Airway epithelial cell (primary cell): ENCODE measurements around the gene SNX21. TPM values are rescaled to one million over a fixed set of nuclear protein-coding genes. Genes with fewer than 3 reads are reported as not detected.

Experiments
- total RNA-seq: library from RNA; depleted of rRNA; stranded (reverse); fragments of >200 nt; gene quantifications from 2 replicates; pipeline ENCODE4 v1.2.3, GENCODE V29; 2015

SNX21 gene
- 23.2 and 37.3 TPM in 2 replicates for total RNA-seq

GRCh38 chr20:45833030-45833882, at the start of gene SNX21:
Gene SNX21, plus strand, starts transcription at chr20:45833799. Its CDS starts 121 bp downstream, at chr20:45833920.

GRCh38 chr20:45812157-45813005, 21.2 kb upstream of the SNX21 start, which contains the start of gene UBE2C:
Gene UBE2C, plus strand, starts transcription at chr20:45812644. Its CDS starts 52 bp downstream, at chr20:45812696.

GRCh38 chr20:45827030-45827652, 6.5 kb upstream of the SNX21 start, which contains the start of gene TNNC2:
Gene TNNC2, minus strand, starts transcription at chr20:45827312. Its CDS starts 64 bp downstream, at chr20:45827248.

GRCh38 chr20:45857114-45857881, 23.7 kb downstream of the SNX21 start, which contains the start of the genes ACOT8 and ZSWIM3:
Gene ACOT8, minus strand, starts transcription at chr20:45857392. Its CDS starts 77 bp downstream, at chr20:45857315.
Gene ZSWIM3, plus strand, starts transcription at chr20:45857614. Its CDS starts 212 bp downstream, at chr20:45857826.

GRCh38 chr20:45880988-45881788, 47.6 kb downstream of the SNX21 start, which contains the start of gene ZSWIM1:
Gene ZSWIM1, plus strand, starts transcription at chr20:45881227. Its CDS starts 1,366 bp downstream, at chr20:45882593.

DNA sequence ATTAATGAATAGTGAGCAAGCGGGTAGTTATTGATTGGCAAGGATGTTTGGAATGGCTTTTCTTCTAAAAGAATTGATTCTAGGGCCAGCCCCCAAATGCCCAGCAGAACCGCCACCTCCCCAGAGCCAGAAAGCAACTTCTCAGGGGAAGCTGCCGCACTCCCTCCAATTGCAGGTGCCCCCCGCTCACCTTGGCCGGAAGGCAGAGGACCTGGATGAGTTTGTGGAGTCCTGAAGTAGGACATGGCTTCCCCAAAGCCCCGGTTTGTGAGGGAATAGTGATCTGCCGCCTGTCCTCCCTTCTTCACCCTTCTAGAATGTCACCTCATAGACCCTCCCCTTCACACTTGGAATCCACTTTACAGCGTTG, 53.7 kb downstream of the SNX21 start, which contains the start of gene SPATA25:
Gene SPATA25 (minus strand): TSS at position 277 of the 370 bp plus-strand sequence. CDS start 32 bp downstream, at position 245.

DNA sequence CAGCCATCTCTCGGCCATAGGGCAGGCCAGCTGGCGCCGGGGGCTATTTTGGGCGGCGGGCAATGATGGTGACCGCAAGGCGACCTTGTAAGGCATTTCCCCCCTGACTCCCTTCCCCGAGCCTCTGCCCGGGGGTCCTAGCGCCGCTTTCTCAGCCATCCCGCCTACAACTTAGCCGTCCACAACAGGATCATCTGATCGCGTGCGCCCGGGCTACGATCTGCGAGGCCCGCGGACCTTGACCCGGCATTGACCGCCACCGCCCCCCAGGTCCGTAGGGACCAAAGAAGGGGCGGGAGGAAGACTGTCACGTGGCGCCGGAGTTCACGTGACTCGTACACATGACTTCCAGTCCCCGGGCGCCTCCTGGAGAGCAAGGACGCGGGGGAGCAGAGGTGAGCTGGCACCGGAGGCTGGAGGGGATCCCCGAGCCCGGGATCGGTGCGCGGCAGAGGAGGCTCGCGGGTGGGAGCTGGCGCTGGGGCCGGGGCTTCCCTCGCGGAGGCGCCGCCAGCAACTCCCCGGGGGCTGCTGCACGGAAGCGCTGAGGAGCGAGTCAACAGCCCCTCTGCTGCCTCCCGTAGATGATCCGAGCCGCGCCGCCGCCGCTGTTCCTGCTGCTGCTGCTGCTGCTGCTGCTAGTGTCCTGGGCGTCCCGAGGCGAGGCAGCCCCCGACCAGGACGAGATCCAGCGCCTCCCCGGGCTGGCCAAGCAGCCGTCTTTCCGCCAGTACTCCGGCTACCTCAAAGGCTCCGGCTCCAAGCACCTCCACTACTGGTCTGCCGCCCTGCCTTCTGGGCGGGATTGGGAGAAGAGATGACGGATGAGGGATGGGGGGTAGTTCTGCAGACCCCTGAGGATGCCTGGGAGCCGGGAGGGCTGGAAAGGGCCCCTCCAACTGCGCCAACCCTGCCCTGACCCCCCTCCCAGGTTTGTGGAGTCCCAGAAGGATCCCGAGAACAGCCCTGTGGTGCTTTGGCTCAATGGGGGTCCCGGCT, 57.7 kb downstream of the SNX21 start, which contains the start of the genes CTSA and NEURL2:
Gene CTSA (plus strand): TSS at position 351 of the 999 bp plus-strand sequence. CDS start 234 bp downstream, at position 585.
Gene NEURL2 (minus strand): TSS at position 224 of the 999 bp plus-strand sequence. CDS start 217 bp downstream, at position 7.

Other genes with a start within 250 kb of the SNX21 start
- gene WFDC10A, start 204.1 kb upstream of the SNX21 start, total RNA-seq, result not detected in 2 replicates
- gene WFDC9, start 202.5 kb upstream of the SNX21 start, total RNA-seq, result not detected in 2 replicates
- gene WFDC11, start 163.6 kb upstream of the SNX21 start, total RNA-seq, result not detected in 2 replicates
- gene WFDC13, start 131.8 kb upstream of the SNX21 start, total RNA-seq, result not detected in 2 replicates
- gene WFDC10B, start 128.8 kb upstream of the SNX21 start, total RNA-seq, result not detected in 2 replicates
- gene SPINT4, start 111.5 kb upstream of the SNX21 start, total RNA-seq, result not detected in 2 replicates
- 0.56 and 1.1 TPM in 2 replicates for gene WFDC3, start 41.9 kb upstream of the SNX21 start, total RNA-seq
- 10.8 and 24.2 TPM in 2 replicates for gene DNTTIP1, start 41.8 kb upstream of the SNX21 start, total RNA-seq
- gene UBE2C, start 21.2 kb upstream of the SNX21 start, total RNA-seq, result 95.7 and 112 TPM in 2 replicates
- 0.21 TPM in 1 of 2 replicates, not detected in the other for gene TNNC2, start 6.5 kb upstream of the SNX21 start, total RNA-seq
- 46.7 and 50.1 TPM in 2 replicates for gene ACOT8, start 23.6 kb downstream of the SNX21 start, total RNA-seq
- 0.74 and 2.4 TPM in 2 replicates for gene ZSWIM3, start 23.8 kb downstream of the SNX21 start, total RNA-seq
- gene ZSWIM1, start 47.4 kb downstream of the SNX21 start, total RNA-seq, result 6.8 and 9.0 TPM in 2 replicates
- gene SPATA25, start 53.8 kb downstream of the SNX21 start, total RNA-seq, result 0.33 TPM in 1 of 2 replicates, not detected in the other
- gene NEURL2, start 57.4 kb downstream of the SNX21 start, total RNA-seq, result 2.0 and 2.3 TPM in 2 replicates
- gene CTSA, start 57.5 kb downstream of the SNX21 start, total RNA-seq, result 24.1 and 39.4 TPM in 2 replicates
- 68.9 and 99.4 TPM in 2 replicates for gene PLTP, start 78.4 kb downstream of the SNX21 start, total RNA-seq
- gene PCIF1, start 100.9 kb downstream of the SNX21 start, total RNA-seq, result 11.2 and 19.6 TPM in 2 replicates
- 10.8 and 15.0 TPM in 2 replicates for gene ZNF335, start 138.4 kb downstream of the SNX21 start, total RNA-seq
- gene MMP9, start 175.1 kb downstream of the SNX21 start, total RNA-seq, result 10.5 and 10.7 TPM in 2 replicates
- gene SLC12A5, start 195.4 kb downstream of the SNX21 start, total RNA-seq, result 0.56 and 0.98 TPM in 2 replicates